H9 (cell line): Measurements from ENCODE around the gene DIS3L. TPM values are rescaled to one million over a fixed set of nuclear protein-coding genes. Genes with fewer than 3 reads are reported as not detected.

Source experiments
- DNase-seq: peaks from one replicate; pipeline ENCODE4 v3.0.0-alpha.2; 2017
- H2AFZ ChIP-seq: one replicate; pipeline ENCODE4 v1.6.1; 2013; ENCODE audit warnings: mild to moderate bottlenecking, low read length, control low read depth, moderate library complexity
- H2AK5ac ChIP-seq: 2 replicates; pipeline ENCODE4 v1.6.1; 2013; ENCODE audit warnings: low read length, control low read depth, mixed read lengths; ENCODE audit not compliant: insufficient read length
- H2BK120ac ChIP-seq: one replicate; pipeline ENCODE4 v1.6.1; 2013; ENCODE audit warnings: low read depth, mild to moderate bottlenecking, low read length, control low read depth, inconsistent platforms; ENCODE audit not compliant: poor library complexity, severe bottlenecking
- H2BK12ac ChIP-seq: 2 replicates; pipeline ENCODE4 v1.6.1; 2013; ENCODE audit warnings: low read length, control low read depth, mixed read lengths, low read depth; ENCODE audit not compliant: insufficient read length
- H2BK15ac ChIP-seq: 2 replicates; pipeline ENCODE4 v1.6.1; 2013; ENCODE audit warnings: low read depth, low read length, control low read depth
- H2BK20ac ChIP-seq: one replicate; pipeline ENCODE4 v1.6.1; 2013; ENCODE audit warnings: low read depth, mild to moderate bottlenecking, low read length, control low read depth, inconsistent platforms; ENCODE audit not compliant: poor library complexity, severe bottlenecking
- H2BK5ac ChIP-seq: 2 replicates; pipeline ENCODE4 v1.6.1; 2013; ENCODE audit warnings: low read length, control low read depth, mixed read lengths; ENCODE audit not compliant: insufficient read length
- H3K14ac ChIP-seq: 2 replicates; pipeline ENCODE4 v1.6.1; 2013; ENCODE audit warnings: low read length, control low read depth; ENCODE audit not compliant: insufficient read depth
- H3K18ac ChIP-seq: 2 replicates; pipeline ENCODE4 v1.6.1; 2013; ENCODE audit warnings: low read depth, mild to moderate bottlenecking, mixed read lengths, low read length, control low read depth; ENCODE audit not compliant: insufficient read length
- H3K23ac ChIP-seq: 2 replicates; pipeline ENCODE4 v1.6.1; 2013; ENCODE audit warnings: low read length, control low read depth, mixed read lengths, low read depth; ENCODE audit not compliant: insufficient read length
- H3K23me2 ChIP-seq: 2 replicates; pipeline ENCODE4 v1.6.1; 2013; ENCODE audit warnings: low read depth, mild to moderate bottlenecking, mixed read lengths, low read length, control low read depth; ENCODE audit not compliant: insufficient read length, poor library complexity, severe bottlenecking
- H3K27ac ChIP-seq: 2 replicates; pipeline ENCODE4 v1.5.1; 2013; ENCODE audit warnings: low read length, control low read depth, mixed read lengths, low read depth; ENCODE audit not compliant: insufficient read length
- H3K27me3 ChIP-seq: 2 replicates; pipeline ENCODE4 v1.6.1; 2013; ENCODE audit warnings: low read length, control low read depth, inconsistent platforms; ENCODE audit not compliant: insufficient read depth
- H3K4ac ChIP-seq: 2 replicates; pipeline ENCODE4 v1.6.1; 2013; ENCODE audit warnings: low read depth, mild to moderate bottlenecking, control low read depth, inconsistent platforms, low read length, moderate library complexity
- H3K4me1 ChIP-seq: 2 replicates; pipeline ENCODE4 v1.6.1; 2013; ENCODE audit warnings: low read length, control low read depth, inconsistent platforms; ENCODE audit not compliant: insufficient read depth
- H3K4me2 ChIP-seq: 2 replicates; pipeline ENCODE4 v1.6.1; 2013; ENCODE audit warnings: low read length, control low read depth, mixed read lengths; ENCODE audit not compliant: insufficient read length, insufficient read depth
- H3K56ac ChIP-seq: 2 replicates; pipeline ENCODE4 v1.6.1; 2013; ENCODE audit warnings: low read depth, mild to moderate bottlenecking, mixed read lengths, low read length, control low read depth; ENCODE audit not compliant: insufficient read length
- H3K79me1 ChIP-seq: 2 replicates; pipeline ENCODE4 v1.6.1; 2013; ENCODE audit warnings: low read depth, mild to moderate bottlenecking, moderate library complexity, low read length, control low read depth, inconsistent platforms; ENCODE audit not compliant: insufficient read depth, poor library complexity, severe bottlenecking
- H3K79me2 ChIP-seq: 2 replicates; pipeline ENCODE4 v1.6.1; 2013; ENCODE audit warnings: low read length, control low read depth, inconsistent platforms; ENCODE audit not compliant: insufficient read depth
- H3K9ac ChIP-seq: 2 replicates; pipeline ENCODE4 v1.6.1; 2013; ENCODE audit warnings: low read length, control low read depth, mixed read lengths; ENCODE audit not compliant: insufficient read length; ENCODE audit errors: extremely low read depth
- H3K9me3 ChIP-seq: one replicate; pipeline ENCODE4 v1.6.1; 2013; ENCODE audit warnings: low read depth, low read length, inconsistent platforms; ENCODE audit not compliant: control insufficient read depth
- H3T11ph ChIP-seq: one replicate; pipeline ENCODE4 v1.6.1; 2013; ENCODE audit warnings: mild to moderate bottlenecking, low read length, control low read depth, inconsistent platforms
- H4K20me1 ChIP-seq: one replicate; pipeline ENCODE4 v1.6.1; 2013; ENCODE audit not compliant: control insufficient read depth, insufficient read length, insufficient read depth
- H4K5ac ChIP-seq: 2 replicates; pipeline ENCODE4 v1.6.1; 2013; ENCODE audit warnings: low read depth, mild to moderate bottlenecking, mixed read lengths, low read length, control low read depth; ENCODE audit not compliant: insufficient read length
- H4K8ac ChIP-seq: replicated peaks from 2 replicates; pipeline ENCODE4 v1.6.1; 2013; ENCODE audit warnings: low read length, control low read depth, mixed read lengths, low read depth; ENCODE audit not compliant: insufficient read length
- H4K91ac ChIP-seq: 2 replicates; pipeline ENCODE4 v1.6.1; 2013; ENCODE audit warnings: low read depth, mild to moderate bottlenecking, moderate library complexity, mixed read lengths, low read length, control low read depth; ENCODE audit not compliant: insufficient read length
- H3K27ac Mint-ChIP-seq, 3 experiments: 2 replicates in 2 of 3; 3 replicates in 1 of 3; pipeline ENCODE4 v1.8.0; 2020 to 2021; ENCODE audit warnings: mixed read lengths in 3 of 3, mild to moderate bottlenecking in 1 of 3, moderate library complexity in 1 of 3
- H3K27me3 Mint-ChIP-seq: 2 replicates; pipeline ENCODE4 v1.8.0; 2021; ENCODE audit warnings: low read depth, mild to moderate bottlenecking, moderate library complexity, mixed read lengths
- H3K36me3 Mint-ChIP-seq, 3 experiments: 2 replicates in 2 of 3; 3 replicates in 1 of 3; pipeline ENCODE4 v1.8.0; 2020 to 2021; ENCODE audit warnings: low read depth in 3 of 3, mixed read lengths in 3 of 3; ENCODE audit not compliant: insufficient read depth in 1 of 3
- H3K4me1 Mint-ChIP-seq, 2 experiments: 2 replicates each; pipeline ENCODE4 v1.8.0; 2020; ENCODE audit warnings: mixed read lengths in 2 of 2
- H3K4me3 Mint-ChIP-seq, 2 experiments: 2 replicates in 1 of 2; 3 replicates in 1 of 2; pipeline ENCODE4 v1.8.0; 2020 to 2021; ENCODE audit warnings: mild to moderate bottlenecking in 2 of 2, mixed read lengths in 2 of 2, moderate library complexity in 1 of 2
- H3K9me3 Mint-ChIP-seq, 2 experiments: 2 replicates in 1 of 2; 3 replicates in 1 of 2; pipeline ENCODE4 v1.8.0; 2020; ENCODE audit warnings: mild to moderate bottlenecking in 2 of 2, mixed read lengths in 2 of 2, moderate library complexity in 1 of 2
- CTCF ChIP-seq: fragments of 200-600 bp; sonication (generic); conservative IDR thresholded peaks from 3 replicates; pipeline ENCODE4 v1.8.0; 2021; ENCODE audit warnings: antibody characterized with exemption, mild to moderate bottlenecking
- WGBS: extraction: QIAGEN DNeasy Blood & Tissue Kit; methylation state at CpG from one replicate; pipeline ENCODE4 v1.1.7; 2013; ENCODE audit warnings: missing lambda C conversion rate, low lambda C conversion rate, mixed read lengths; ENCODE audit not compliant: insufficient read length; ENCODE audit errors: extremely low coverage; 5-methylcytosine and 5-hydroxymethylcytosine counted together
- total RNA-seq: library from RNA; stranded (reverse); gene quantifications from 2 replicates; pipeline ENCODE4 v1.2.1, GENCODE V29; 2021

The DIS3L gene
- total RNA-seq, 1 experiment from 2014 or later, result 30.2 TPM

- H3K4me1 Mint-ChIP-seq, result peaks cover 21 to 23% of the 10 kb centered on the region in 2 experiments
- no peak overlapping the region for H3K27ac Mint-ChIP-seq
- Histone ChIP-seq H3K27ac (no peak overlapping the region), H3K4me2 (no peak overlapping the region), H3K79me2 (no peaks in the 10 kb centered on the region), H3K4me1 (peaks cover 7% of the 10 kb centered on the region; the same call in 1 of the 2 replicates), H3K79me1 (no peaks in the 10 kb centered on the region), H2AK5ac (no peak overlapping the region), H2BK5ac (no peak overlapping the region), H2BK120ac (no peak overlapping the region), H3T11ph (no peak overlapping the region), H3K56ac (no peak overlapping the region), H3K23ac (no peak overlapping the region), H4K8ac (no peak overlapping the region), H3K14ac (no peak overlapping the region), H2BK20ac (no peak overlapping the region), H4K20me1 (no peaks in the 10 kb centered on the region), H3K27me3 (no peaks in the 10 kb centered on the region), H3K18ac (no peak overlapping the region), H4K91ac (no peak overlapping the region), H2AFZ (no peak overlapping the region), H3K9ac (no peak overlapping the region), H4K5ac (no peak overlapping the region), H2BK12ac (no peak overlapping the region), H3K23me2 (peaks cover 7% of the 10 kb centered on the region), H2BK15ac (no peak overlapping the region), H3K9me3 (no peaks in the 10 kb centered on the region), H3K4ac (no peak overlapping the region)
- WGBS, result no CpG with 5 or more reads among the region's 3 CpGs
- no peaks in the 10 kb centered on the region; the same call in 1 of the 2 replicates for H3K27me3 Mint-ChIP-seq
- no peak for DNase-seq
- H3K36me3 Mint-ChIP-seq, result no peaks in the 10 kb centered on the region
- no peak overlapping the region for H3K4me3 Mint-ChIP-seq
- no peak for TF ChIP-seq CTCF
- no peaks in the 10 kb centered on the region for H3K9me3 Mint-ChIP-seq
Observed at GRCh38 chr15:66290007-66290406, 3.4 kb upstream of the DIS3L start.
